GM18505 (cell line): ENCODE results near the gene SRPK3.

Source experiments
- ATAC-seq: cut with Tn5 transposase; IDR thresholded peaks from one replicate; pipeline ENCODE4 v1.9.1; 2021; ENCODE audit not compliant: unreplicated experiment
- POLR2A ChIP-seq: IDR thresholded peaks from 4 replicates; pipeline ENCODE4 v1.6.1; 2011; ENCODE audit warnings: borderline replicate concordance; ENCODE audit not compliant: insufficient read depth, insufficient read length; ENCODE audit errors: extremely low read depth

SRPK3 gene

DNA sequence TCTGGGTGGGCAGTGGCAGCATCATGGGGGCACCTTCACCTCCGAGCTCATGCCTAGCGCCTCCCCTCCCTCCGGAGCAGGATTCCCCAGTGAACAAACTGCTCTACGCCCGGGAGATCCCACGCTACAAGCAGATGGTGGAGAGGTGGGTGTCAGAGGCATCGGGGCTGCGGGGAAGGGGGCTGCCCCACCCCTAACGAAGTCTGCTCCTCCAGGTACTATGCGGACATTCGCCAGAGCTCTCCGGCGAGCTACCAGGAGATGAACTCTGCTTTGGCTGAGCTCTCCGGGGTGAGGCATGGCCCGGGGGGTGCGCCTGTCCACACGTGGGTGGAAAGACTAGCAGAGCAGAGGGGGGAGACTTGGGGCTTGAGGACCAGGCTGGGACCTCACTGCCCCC lies 2.7 kb upstream of the SRPK3 start:
- ATAC-seq: no peak
- no peak for TF ChIP-seq POLR2A

DNA sequence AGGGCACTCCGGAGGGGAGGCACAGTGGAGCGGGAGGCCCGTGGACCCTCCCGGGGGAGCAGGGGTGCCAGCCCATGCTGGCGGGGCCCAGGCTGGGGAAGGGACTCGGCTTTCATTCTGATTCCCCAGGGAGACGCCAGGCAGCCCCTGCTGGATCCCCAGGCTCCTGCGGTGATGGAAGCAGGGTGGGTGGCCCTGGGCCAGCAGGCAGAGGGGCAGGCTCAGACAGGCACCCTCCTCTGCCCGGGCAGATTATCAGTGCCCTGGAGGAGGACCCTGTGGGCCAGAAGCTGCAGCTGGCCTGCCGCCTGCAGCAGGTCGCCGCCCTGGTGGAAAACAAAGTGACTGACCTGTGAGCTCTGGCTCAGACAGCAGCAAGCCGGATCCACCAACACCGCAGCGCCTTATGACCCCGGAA lies 2.1 kb upstream of the SRPK3 start:
- no peak for ATAC-seq
- no peak for TF ChIP-seq POLR2A

DNA sequence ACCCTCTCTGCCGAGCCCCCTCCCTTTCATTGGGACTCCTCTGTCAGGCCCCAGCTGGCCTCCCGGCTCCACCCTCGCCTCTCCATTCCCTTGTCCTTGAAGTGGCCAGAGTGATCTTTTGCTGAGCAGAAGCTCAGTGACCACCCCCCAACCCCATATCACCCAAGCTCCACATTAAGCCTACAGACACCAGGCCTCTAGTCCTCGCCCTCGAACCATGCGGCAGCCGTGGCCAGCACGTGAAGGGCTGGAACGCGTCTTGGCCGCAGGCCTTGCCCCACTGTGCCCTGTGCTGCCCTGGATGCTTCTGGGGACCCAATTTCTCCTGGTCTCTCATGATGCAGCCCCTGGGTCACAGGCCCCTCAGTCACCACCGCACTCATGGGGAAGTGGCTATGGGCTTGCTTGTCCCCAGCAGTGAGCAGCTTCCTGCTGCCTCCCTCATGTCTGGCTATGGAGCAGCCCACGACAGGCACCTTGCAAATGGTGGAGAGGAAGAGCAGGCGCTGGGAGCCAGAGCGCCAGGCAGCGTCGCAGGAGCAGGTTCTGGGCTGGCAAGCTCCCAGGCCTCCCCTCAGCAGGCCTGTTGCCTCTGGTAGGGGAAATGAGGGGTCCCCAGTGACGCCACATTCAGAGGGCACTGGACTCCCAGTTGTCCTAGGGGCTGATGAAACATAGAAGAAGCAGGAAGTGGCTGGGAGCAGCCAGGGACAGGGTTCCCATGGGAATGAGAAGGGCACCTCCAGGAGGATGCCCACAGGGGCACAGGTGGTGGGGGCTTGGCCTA lies 757 bp upstream of the SRPK3 start:
- no peak for ATAC-seq

DNA sequence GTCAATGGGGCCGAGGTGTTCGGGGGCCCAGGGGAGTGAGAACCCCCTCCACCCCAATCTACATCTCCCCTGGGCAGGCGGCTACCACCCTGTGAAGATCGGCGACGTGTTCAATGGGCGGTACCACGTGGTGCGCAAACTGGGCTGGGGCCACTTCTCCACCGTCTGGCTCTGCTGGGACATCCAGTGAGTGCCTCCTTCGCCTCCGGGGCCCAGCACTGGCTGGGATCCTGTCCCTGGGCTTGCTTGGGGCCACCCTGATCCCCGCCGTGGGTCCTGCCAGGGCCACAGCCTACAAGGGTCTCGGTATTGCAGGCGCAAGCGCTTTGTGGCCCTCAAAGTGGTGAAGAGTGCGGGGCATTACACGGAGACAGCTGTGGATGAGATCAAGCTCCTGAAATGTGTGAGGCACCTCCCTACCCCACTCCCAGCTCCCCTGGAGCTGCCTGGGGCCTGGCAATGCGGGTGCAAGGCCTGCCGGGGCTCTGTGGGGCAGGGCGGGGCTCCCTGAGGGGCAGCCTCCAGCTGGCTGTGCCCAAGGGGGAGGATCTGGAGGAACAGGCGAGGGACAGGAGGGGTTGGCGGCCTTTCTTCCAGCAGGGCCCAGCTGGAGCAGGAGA lies 697 bp downstream of the SRPK3 start:
- TF ChIP-seq POLR2A: no peak
- no peak for ATAC-seq

More for the DNA sequence above, 757 bp upstream of the SRPK3 start:
- no peak for TF ChIP-seq POLR2A

DNA sequence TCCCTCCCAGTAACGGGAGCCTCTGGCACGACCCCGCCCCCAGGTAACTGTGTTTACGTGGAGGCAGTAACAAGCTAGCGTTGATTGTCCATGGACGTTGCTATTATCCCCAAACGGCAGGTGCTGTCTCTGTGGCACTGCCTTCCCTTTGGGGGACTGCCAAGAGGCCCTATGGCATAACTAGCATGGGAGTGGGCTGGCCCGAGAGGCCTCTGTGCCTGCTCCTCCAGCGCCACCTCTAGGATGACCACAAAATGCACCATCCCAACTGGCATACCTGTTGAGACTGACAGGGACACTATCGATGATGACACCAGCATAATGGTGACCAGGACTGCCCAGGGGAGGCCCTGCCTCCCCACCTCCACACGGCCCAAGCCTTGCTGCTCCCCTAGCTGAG lies 1.5 kb downstream of the SRPK3 start:
- TF ChIP-seq POLR2A: no peak
- ATAC-seq: no peak

DNA sequence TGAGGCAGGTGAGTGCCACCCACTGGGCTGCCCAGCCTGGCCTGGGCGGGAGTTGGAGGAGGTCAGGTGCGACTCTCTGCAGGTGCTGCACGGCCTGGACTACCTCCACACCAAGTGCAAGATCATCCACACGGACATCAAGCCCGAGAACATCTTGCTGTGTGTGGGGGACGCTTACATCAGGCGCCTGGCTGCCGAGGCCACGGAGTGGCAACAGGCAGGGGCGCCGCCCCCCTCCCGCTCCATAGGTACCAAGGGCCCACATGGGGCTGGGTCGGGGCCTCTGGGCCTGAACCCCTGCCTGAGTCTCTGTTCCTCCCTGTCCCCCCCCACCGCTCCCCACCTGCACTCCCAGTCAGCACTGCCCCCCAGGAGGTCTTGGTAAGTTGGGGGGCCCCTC lies 2.0 kb downstream of the SRPK3 start:
- no peak for ATAC-seq
- no peak for TF ChIP-seq POLR2A

DNA sequence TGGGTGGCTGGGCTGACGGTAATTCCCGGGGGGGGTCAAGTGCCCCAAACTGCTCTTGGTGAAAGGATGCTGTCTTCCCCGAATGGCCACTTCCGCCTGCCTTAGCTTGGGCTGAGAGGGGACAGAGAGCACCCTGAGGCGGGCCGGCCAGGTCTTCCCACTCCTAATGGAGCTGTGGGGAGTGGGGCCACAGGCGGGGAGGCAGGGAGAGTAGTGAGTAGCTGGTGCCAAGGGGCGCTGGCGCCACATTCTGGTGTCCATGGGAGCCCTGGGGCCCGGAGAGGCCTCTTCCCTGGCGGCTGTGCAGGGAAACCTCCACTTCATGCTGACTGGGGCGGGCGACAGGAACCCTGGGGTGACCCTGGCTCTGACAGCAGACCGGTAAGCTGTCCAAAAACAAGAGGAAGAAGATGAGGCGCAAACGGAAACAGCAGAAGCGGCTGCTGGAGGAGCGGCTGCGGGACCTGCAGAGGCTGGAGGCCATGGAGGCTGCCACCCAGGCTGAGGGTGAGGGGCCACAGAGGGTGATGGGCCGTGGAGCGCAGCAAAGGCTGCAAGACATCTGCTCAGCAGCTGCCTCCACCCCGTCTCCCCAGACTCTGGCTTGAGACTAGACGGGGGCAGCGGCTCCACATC lies 2.7 kb downstream of the SRPK3 start:
- ATAC-seq: no peak
- no peak for TF ChIP-seq POLR2A

DNA sequence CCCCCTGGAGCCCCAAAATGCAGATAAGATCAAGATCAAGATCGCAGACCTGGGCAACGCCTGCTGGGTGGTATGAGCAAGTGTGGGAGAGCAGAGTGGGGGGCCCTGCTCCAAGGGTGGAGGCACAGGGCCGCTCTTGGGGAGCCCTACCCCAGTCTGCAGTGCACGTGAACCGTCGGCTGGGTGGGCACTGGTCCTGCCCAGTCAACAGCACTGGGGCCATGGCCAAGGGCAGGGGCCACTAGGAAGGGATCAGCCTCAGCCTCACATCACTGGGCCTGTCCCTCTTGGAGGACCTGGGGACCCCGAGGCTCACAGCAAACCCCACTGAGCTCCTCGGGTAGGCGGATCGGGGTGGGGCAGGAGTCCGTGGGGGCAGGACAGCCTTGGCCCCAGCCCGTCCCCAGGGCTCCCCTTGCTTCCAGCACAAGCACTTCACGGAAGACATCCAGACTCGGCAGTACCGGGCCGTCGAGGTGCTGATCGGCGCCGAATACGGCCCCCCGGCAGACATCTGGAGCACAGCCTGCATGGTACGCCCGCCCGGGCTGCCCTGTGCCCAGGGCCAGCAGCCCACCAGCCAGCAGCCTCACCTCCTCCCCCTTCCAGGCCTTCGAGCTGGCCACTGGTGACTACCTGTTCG lies 3.6 kb downstream of the SRPK3 start:
- no peak for ATAC-seq
- TF ChIP-seq POLR2A: no peak

DNA sequence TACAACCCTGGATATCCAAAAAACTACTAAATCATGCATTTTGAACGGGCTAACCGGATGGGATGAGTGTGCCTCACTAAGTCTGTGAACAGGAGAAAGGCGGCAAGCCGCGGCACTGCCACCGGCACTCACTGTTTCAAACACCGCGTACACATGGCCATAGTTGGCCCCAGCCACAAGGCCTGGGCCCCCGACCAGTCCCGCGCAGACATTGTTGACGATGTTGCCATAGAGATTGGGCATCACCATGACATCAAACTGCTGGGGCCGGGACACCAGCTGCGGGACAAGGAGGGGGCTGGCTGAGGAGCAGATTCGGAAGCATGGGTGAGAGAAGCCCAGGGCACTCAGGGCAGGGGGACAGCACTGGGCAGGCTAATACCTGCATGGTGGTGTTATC lies 5.8 kb downstream of the SRPK3 start:
- no peak for TF ChIP-seq POLR2A
- no peak for ATAC-seq

DNA sequence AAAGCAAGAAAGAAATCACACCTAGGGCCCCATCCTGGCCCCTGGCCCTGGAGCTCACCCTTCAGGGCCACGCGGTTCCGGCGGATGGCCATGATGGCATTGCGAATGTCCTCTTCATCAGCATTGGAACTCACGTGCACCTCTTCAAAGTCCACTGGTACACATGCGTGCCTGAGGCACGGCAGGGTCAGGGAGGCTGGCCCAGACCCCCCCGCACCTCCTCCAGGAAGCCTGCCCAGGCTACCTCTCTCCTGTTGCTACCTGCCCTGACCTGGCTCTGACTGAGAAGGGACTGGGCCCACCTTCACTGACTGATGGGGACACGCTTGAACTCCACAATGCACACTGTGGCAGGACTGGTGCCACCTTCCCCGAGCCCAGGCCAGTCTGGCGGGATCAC lies 8.8 kb downstream of the SRPK3 start:
- TF ChIP-seq POLR2A: no peak
- ATAC-seq: no peak

DNA sequence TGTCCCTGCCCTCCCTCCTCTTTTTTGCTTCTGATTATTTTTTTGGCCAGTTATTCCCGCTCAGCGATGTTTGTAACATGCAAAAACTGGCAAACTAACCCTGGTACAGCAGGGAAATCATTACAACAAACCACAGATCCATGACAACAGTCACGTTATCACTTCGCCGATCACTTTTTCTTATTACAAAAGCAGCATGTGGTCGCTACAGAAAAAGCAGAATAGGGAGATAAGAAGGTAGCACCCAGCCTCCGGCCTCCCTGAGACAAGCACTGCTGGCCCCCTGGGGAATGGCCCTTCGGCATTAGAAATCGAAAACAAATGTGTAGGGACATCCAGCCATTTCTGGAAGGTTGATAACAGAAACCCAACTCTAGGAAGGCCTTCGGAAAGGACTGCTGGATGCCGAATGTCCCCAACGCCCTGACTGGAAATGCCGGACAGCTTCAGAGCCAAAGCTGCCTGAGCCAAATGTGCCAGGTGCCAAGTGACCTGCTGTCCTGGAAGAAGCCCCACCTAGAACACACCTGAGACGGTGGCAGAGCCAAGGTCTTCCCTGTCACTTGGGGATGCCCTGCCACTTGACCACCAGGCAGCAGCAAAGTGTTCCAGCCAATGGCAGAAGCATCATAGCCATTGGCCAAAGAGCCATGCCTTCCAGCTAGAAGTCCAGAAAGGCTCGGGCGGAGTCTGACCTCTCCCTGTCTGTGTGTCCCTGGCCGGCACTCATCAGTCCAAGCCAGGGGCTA lies 10.4 kb downstream of the SRPK3 start:
- ATAC-seq: no peak
- no peak for TF ChIP-seq POLR2A

DNA sequence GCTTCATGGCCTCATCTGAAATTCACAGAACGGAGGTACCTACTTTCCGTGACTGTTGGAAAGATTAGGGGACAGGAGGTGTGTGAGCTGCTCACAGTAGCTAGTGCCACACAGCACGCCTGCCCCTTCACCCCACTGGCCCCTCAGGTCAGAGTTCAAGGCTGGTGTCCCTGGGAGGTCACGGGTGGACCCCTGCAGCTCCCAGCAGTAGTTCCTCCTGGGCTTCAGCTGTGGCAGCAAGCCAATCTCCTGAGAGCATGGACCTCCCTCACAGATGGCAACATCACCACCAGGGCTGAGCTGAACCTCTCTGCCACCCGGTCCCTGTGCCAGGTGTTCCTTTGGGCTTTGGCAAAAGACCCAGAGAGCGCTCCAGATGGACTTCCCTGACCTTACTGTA lies 11.5 kb downstream of the SRPK3 start:
- TF ChIP-seq POLR2A: no peak
- no peak for ATAC-seq

DNA sequence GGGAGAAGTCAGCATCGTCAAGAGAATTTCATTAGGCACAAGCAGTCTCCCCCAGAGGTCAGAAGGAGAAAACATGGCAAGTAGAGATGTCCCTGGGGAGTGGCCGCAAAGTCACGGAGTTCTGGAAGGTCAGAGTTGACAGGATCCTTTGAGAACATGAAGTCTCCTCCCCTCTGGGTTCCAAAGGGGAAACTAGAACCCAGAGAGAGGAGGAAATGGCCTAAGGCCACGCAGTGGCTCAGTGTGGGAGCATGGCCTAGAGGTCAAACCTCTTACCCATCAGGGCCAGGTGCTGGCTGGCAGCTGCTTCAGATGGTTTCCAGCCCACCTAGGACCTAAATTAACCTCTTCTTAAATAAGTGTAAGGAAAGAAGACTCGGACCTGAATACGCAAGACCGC lies 12.4 kb downstream of the SRPK3 start:
- ATAC-seq: no peak
- no peak for TF ChIP-seq POLR2A
